GM21447 (cell line): Measurements from ENCODE around the gene EP400.

Experiments
- ATAC-seq: cut with Tn5 transposase; IDR thresholded peaks from one replicate; pipeline ENCODE4 v1.9.1; 2021; ENCODE audit not compliant: unreplicated experiment

The EP400 gene

GRCh38 chr12:132114667-132115066, 164.9 kb downstream of the EP400 start:
- ATAC-seq, result no peak

GRCh38 chr12:132115500-132115899, 165.8 kb downstream of the EP400 start:
- ATAC-seq, result no peak

GRCh38 chr12:132116709-132117557, 167.2 kb downstream of the EP400 start:
- ATAC-seq, result no peak

- no peak for ATAC-seq
Observed at GRCh38 chr12:132117558-132117875, 167.8 kb downstream of the EP400 start.

- no peak for ATAC-seq
Observed at GRCh38 chr12:132118876-132119275, 169.1 kb downstream of the EP400 start.

- ATAC-seq, result no peak
Observed at GRCh38 chr12:132121283-132121682, 171.5 kb downstream of the EP400 start.

GRCh38 chr12:132123970-132124765, 174.4 kb downstream of the EP400 start:
- ATAC-seq, result no peak

GRCh38 chr12:132124766-132125425, 175.2 kb downstream of the EP400 start:
- ATAC-seq, result no peak

- ATAC-seq, result no peak
Observed at GRCh38 chr12:132125736-132126135, 176.0 kb downstream of the EP400 start.

GRCh38 chr12:132127041-132127440, 177.3 kb downstream of the EP400 start:
- no peak for ATAC-seq

- ATAC-seq, result no peak
Observed at GRCh38 chr12:132129007-132129406, 179.3 kb downstream of the EP400 start.

- no peak for ATAC-seq
Observed at GRCh38 chr12:132130690-132131089, 180.9 kb downstream of the EP400 start.
